DOHH2 (cell line): ENCODE results near the gene ACTL10.

Experiments used
- CTCF ChIP-seq: fragments of 200-600 bp; sonication (generic); IDR thresholded peaks from one replicate; pipeline ENCODE4 v1.5.1; 2014; ENCODE audit warnings: antibody characterized with exemption, mild to moderate bottlenecking, low read depth, low read length; ENCODE audit not compliant: poor library complexity, severe bottlenecking
- EZH2phosphoT487 ChIP-seq: fragments of 200-600 bp; sonication (generic); IDR thresholded peaks from 2 replicates; pipeline ENCODE4 v1.6.1; 2017; ENCODE audit warnings: borderline replicate concordance, mild to moderate bottlenecking, antibody characterized with exemption, low read length, moderate library complexity, mixed read lengths

GRCh38 chr20:33669224-33669623, 2.5 kb downstream of the ACTL10 start:
- TF ChIP-seq EZH2phosphoT487 (no peak), CTCF (no peak)
